HepG2 (cell line): ENCODE results near the gene GRAP. TPM values are rescaled to one million over a fixed set of nuclear protein-coding genes. Genes with fewer than 3 reads are reported as not detected.
A peak's percentile ranks its signal among the peaks of the same experiment; 100 is the strongest.

Source experiments
- ATAC-seq: fragments of 200-7000 bp; cut with Tn5 transposase; 3 replicates; pipeline ENCODE4 v1.9.1; 2020; ENCODE audit warnings: mild to moderate bottlenecking, moderate library complexity
- BruUV-seq: library from RNA; stranded (reverse); fragments of 400-500 nt; replicated peaks from 2 replicates; lab custom pipeline; 2021; lab: Mats Ljungman, UMichigan
- CTCF ChIA-PET: fragments of 300-600 bp; formaldehyde crosslinking; extraction: SDS; loops from one replicate; lab custom pipeline; 2021; ENCODE audit warnings: low total read pairs, inconsistent platforms, low intra/inter-chr PET ratio; lab: Yijun Ruan, JAX
- POLR2A ChIA-PET: fragments of 350-600 bp; sonication (Branson Sonifier 250); formaldehyde crosslinking; loops from one replicate; lab custom pipeline; 2020; ENCODE audit warnings: antibody characterized with exemption, inconsistent platforms; lab: Yijun Ruan, JAX
- DNase-seq: peaks from one replicate; pipeline ENCODE4 v3.0.0-alpha.2; 2015; ENCODE audit warnings: low spot score
- FAIRE-seq: peaks from 3 replicates; lab custom pipeline; 2011; peaks lifted over from hg19 to GRCh38; lab: Jason Lieb, UNC
- H2AFZ ChIP-seq: one replicate; pipeline ENCODE4 v1.6.1; 2011; ENCODE audit warnings: low read length, inconsistent platforms
- H3K27ac ChIP-seq: fragments of 300-600 bp; 3 replicates; pipeline ENCODE4 v1.8.0; 2011; ENCODE audit warnings: mixed run types, mild to moderate bottlenecking, mixed read lengths, low read length, inconsistent platforms; ENCODE audit not compliant: insufficient read depth; ENCODE audit errors: extremely low read length
- H3K27me3 ChIP-seq, 2 experiments: fragments of 200-600 bp in 1 of 2; 2 replicates in 1 of 2; 3 replicates in 1 of 2; pipeline versions ENCODE4 v1.6.0 to v1.8.0; 2011; ENCODE audit warnings: low read length in 2 of 2, mild to moderate bottlenecking in 2 of 2, moderate library complexity in 2 of 2, inconsistent platforms in 1 of 2; ENCODE audit not compliant: insufficient read depth in 2 of 2, control insufficient read depth in 1 of 2
- H3K36me3 ChIP-seq, 2 experiments: fragments of 200-600 bp in 1 of 2; replicated peaks in 1 of 2; 2 replicates in 1 of 2; 3 replicates in 1 of 2; pipeline versions ENCODE4 v1.5.1 to v1.8.0; 2011; ENCODE audit warnings: low read length in 2 of 2, inconsistent platforms in 1 of 2; ENCODE audit not compliant: insufficient read depth in 2 of 2, control insufficient read depth in 1 of 2
- H3K4me1 ChIP-seq: 2 replicates; pipeline ENCODE4 v1.5.1; 2012; ENCODE audit warnings: low read length, inconsistent platforms; ENCODE audit not compliant: insufficient read depth
- H3K4me2 ChIP-seq: 2 replicates; pipeline ENCODE4 v1.6.0; 2011; ENCODE audit warnings: low read depth, low read length, inconsistent platforms
- H3K4me3 ChIP-seq, 3 experiments: fragments of 200-600 bp in 1 of 3; sonication (generic), shearing (Covaris generic) in 1 of 3; replicated peaks in 1 of 3; 2 replicates each; pipeline ENCODE4 v1.5.1; 2011 to 2016; ENCODE audit warnings: low read length in 3 of 3, inconsistent platforms in 2 of 3, low read depth in 2 of 3, mild to moderate bottlenecking in 2 of 3, control low read depth in 1 of 3, mixed read lengths in 1 of 3; ENCODE audit not compliant: insufficient read depth in 1 of 3
- H3K79me2 ChIP-seq: one replicate; pipeline ENCODE4 v1.6.1; 2011; ENCODE audit warnings: low read length, inconsistent platforms; ENCODE audit not compliant: insufficient read depth
- H3K9ac ChIP-seq: 2 replicates; pipeline ENCODE4 v1.6.0; 2011; ENCODE audit warnings: mild to moderate bottlenecking, low read depth, low read length, inconsistent platforms; ENCODE audit not compliant: insufficient read depth
- H3K9me3 ChIP-seq: 2 replicates; pipeline ENCODE4 v1.5.1; 2012; ENCODE audit warnings: mild to moderate bottlenecking, low read length
- H4K20me1 ChIP-seq: 2 replicates; pipeline ENCODE4 v1.6.0; 2011; ENCODE audit warnings: inconsistent platforms, mild to moderate bottlenecking, low read length, moderate library complexity; ENCODE audit not compliant: insufficient read depth
- ATAD3A ChIP-seq: sonication (generic); formaldehyde crosslinking; IDR thresholded peaks from 2 replicates; pipeline ENCODE4 v1.4.0; 2020; ENCODE audit warnings: missing genetic modification reagents
- IKZF1 ChIP-seq: fragments of 450-650 bp; IDR thresholded peaks from 2 replicates; pipeline ENCODE4 v1.7.1; 2016
- KIAA2018 ChIP-seq: sonication (generic); formaldehyde crosslinking; IDR thresholded peaks from 2 replicates; pipeline ENCODE4 v1.5.0; 2020; ENCODE audit warnings: mild to moderate bottlenecking, missing genetic modification reagents, borderline replicate concordance
- RFXAP ChIP-seq: sonication (generic); formaldehyde crosslinking; IDR thresholded peaks from 2 replicates; pipeline ENCODE4 v1.4.0; 2020; ENCODE audit warnings: missing genetic modification reagents, borderline replicate concordance
- ZNF407 ChIP-seq: sonication (generic); formaldehyde crosslinking; IDR thresholded peaks from one replicate; pipeline ENCODE4 v1.5.1; 2020; ENCODE audit warnings: mild to moderate bottlenecking, missing genetic modification reagents; ENCODE audit errors: not compliant biosample characterization
- WGBS: methylation state at CpG from one replicate; pipeline ENCODE4 v1.1.6; 2017; ENCODE audit warnings: low lambda C conversion rate; 5-methylcytosine and 5-hydroxymethylcytosine counted together
- in situ Hi-C: cut with HindIII; loops from 2 replicates; pipeline ENCODE4 v1.10.0; 2017; ENCODE audit warnings: low pct_unique_long_range_greater_than_20kb; ENCODE audit not compliant: extremely low pct_ligation_motif_present
- intact Hi-C: fragments of 100-400 bp; cut with micrococcal nuclease; formaldehyde crosslinking; loops from one replicate; pipeline ENCODE4 v1.10.0; 2022; ENCODE audit not compliant: unreplicated experiment
- polyA plus RNA-seq, 8 experiments: library from polyadenylated mRNA; depleted of rRNA in 3 of 8; stranded (reverse) in 7 of 8; unstranded in 1 of 8; fragments of >200 nt; fragmentation: Illumina TruSeq in 4 of 8; extraction: Trizol in 4 of 8; gene quantifications; 2 replicates each; pipeline versions ENCODE4 v1.2.1 to v1.2.3, GENCODE V29; 2011 to 2016; ENCODE audit warnings: low read depth in 4 of 8, missing spikeins in 1 of 8, mixed read lengths in 1 of 8; ENCODE audit not compliant: insufficient read depth in 1 of 8
- total RNA-seq, 5 experiments: library from RNA; depleted of rRNA; stranded (reverse); fragments of >200 nt; fragmentation: Illumina TruSeq; extraction: Trizol; gene quantifications; 2 replicates each; pipeline ENCODE4 v1.2.3, GENCODE V29; 2016; ENCODE audit warnings: low read depth in 1 of 5

The GRAP gene
- total and polyA plus RNA-seq, 2 of the 13 experiments (the other 11 are each of a cell fraction or from before 2014, with no cell fraction given): 0.77 to 1.7 TPM

GRCh38 chr17:19015428-19015827 is 31.3 kb downstream of the GRAP start:
- Histone ChIP-seq H3K4me2 (peak overlapping the region; percentile 13; the same call in 1 of the 2 replicates), H3K4me3 (no peak overlapping the region; a peak in 1 of 6 replicates), H3K9ac (no peak overlapping the region), H3K27me3 (peaks cover 6 to 32% of the 10 kb centered on the region in 2 experiments; a peak in 3 of 5 replicates), H3K4me1 (peaks cover 81% of the 10 kb centered on the region), H3K36me3 (no peaks in the 10 kb centered on the region), H2AFZ (no peak overlapping the region), H3K79me2 (no peaks in the 10 kb centered on the region), H3K27ac (no peak overlapping the region), H4K20me1 (no peaks in the 10 kb centered on the region), H3K9me3 (no peaks in the 10 kb centered on the region)
- in situ Hi-C loops: no loop called here
- ChIA-PET POLR2A (interaction anchor here (1.2 to 2.6 kb wide), 3 partner anchors 8 to 11 kb away, joined by 4 to 10 read pairs (median 5); partner anchors contain the start of gene FAM83G), CTCF (no interaction called here)
- BruUV-seq: no TSS peak
- intact Hi-C loops: no loop called here
- FAIRE-seq: no peak
- ATAC-seq: no peak
- WGBS: 15% methylated on average over 7 of the region's 7 CpGs
- no peak for DNase-seq
- no peak for TF ChIP-seq ATAD3A (CRISPR knock-in tag)
- TF ChIP-seq KIAA2018 (CRISPR knock-in tag): no peak
- no peak for TF ChIP-seq IKZF1
- no peak for TF ChIP-seq RFXAP (CRISPR knock-in tag)
- TF ChIP-seq ZNF407: no peak
